Measurements from ENCODE around the gene CLDND1.
"Not testable (repeated sequence)": the region's sequence is repeated elsewhere in the genome, so short reads cannot be mapped to it uniquely, and the experiment has no call there.

The CLDND1 gene
- 71.1 to 76.6 reads per million in 2 donors for total RNA-seq

DNA sequence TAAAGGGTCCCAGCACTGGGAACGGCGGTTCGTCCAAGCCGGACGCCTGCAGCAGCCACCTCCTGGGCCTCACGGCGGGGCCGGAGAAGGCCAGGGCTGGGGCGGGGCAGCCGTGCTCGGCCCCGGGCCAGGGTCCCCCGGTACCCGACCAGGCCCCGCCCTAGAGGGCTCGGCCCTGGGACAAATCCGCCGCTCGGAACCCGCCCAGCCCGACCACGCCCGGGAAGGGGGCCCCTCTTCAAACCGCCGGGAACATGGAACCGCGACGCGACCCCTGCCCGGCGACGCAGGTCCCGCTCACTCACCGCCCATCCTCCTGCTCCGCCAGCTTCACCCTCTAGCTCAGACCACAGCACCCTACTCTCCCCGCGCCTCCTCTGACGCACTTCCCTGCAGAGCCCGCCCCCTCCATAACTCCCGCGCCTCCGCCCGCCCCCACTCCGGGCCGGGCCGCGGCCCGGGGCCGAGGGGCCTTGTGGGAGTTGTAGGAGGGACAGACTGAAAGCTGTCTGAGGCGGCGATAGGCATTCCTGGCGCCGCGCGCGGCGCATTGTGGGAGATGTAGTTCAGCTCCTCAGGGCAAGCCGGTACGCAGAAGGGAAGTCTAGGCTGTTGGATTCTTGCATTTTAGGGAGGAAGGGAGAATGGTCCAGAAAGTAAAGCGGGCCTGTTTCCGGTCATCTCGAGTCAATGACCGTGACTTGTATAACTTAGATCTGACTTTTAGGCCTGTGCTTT, at the start of gene CLDND1:
CLDND1 (minus strand) TSS at position 359 of the 738 bp plus-strand sequence. CDS start 1,478 bp downstream, outside the sequence.
- peak; percentile 88 to 98 (median 92) for DNase-seq

DNA sequence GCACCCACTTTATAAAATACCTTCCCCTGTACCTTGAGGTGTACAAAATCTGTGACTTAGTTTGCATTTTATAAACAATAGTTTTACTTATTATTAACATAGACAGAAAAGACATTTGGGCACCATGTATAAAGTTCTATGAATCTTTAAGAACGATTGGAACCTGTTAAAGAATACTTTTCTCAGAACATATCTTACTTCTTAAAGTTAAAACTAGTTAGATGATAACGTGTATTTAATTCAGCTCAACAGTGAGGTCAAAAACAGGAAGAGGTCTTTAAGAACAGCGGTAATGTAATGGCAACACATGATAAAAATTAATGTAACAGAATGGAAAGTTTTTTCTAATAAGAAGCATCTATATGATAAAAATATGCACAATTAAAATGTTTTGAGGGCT, 45.7 kb upstream of the CLDND1 start:
- DNase-seq: no peak

DNA sequence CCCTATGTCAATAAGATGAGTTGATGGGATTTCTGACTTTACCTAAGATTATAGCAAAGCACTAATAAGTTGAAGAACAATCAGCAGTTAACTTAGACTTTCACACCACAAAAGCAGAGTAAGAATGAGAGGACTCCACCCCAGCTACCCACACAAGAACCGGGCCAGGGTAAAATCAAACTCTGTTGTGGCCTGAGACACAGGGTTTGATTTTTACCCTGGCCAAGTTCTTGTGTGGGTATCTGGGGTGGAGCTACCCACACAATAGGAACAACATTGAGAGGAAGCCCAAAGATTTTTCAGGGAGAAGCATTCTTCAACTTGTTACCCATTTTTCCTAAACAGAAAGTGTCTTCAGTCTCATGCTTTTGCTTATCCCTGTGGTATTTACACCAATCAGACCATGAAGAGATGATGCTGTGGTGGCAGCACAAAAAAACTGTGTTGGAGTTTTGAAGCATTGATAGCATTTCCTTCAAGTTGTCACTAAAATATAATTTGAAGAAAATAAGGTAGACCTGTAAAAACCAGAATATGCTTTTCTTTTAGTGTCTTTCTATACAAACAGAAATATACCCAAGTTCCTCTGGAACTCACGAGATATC, 45.1 kb upstream of the CLDND1 start:
- peak in 1 of 5 experiments; percentile 86 for DNase-seq

DNA sequence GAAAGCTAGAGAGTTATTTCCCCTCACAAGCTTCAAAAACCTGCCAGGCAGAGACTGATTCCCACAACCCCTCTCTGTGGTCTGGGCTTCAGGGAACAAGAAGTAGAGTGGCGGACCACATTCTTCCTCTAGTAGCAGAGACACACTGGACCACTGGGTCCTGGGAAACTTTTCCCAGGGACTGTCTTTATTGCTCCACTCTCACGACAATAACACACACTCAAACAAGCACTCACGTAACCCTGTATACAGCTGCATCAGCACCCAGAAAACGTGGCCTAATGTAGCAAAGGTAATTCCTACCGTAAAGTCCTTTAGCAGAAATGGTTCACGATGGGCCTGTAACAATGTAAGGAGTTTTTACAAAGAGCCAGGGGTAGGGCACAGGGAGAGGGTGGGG, 43.1 kb upstream of the CLDND1 start:
- DNase-seq: no peak

DNA sequence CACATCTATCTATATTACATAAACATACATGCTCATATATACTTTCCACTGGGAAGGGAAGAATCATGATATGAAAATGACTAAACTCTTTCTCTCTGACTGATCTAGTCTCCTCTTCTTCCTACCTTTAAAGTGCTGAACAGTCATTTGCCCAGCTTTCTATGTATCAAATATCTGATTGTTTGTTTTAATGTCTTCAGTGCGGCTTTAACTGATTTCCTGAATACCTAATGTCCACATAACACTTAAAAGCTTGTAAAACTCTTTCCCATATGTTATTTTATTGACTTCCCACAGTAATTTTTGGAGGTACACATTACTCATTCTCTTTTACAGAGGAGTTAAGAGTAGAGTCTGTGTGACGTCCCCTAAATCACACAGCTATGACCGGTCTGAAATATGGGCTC, 42.5 kb upstream of the CLDND1 start:
- peak in 1 of 5 experiments; percentile 59 for DNase-seq

DNA sequence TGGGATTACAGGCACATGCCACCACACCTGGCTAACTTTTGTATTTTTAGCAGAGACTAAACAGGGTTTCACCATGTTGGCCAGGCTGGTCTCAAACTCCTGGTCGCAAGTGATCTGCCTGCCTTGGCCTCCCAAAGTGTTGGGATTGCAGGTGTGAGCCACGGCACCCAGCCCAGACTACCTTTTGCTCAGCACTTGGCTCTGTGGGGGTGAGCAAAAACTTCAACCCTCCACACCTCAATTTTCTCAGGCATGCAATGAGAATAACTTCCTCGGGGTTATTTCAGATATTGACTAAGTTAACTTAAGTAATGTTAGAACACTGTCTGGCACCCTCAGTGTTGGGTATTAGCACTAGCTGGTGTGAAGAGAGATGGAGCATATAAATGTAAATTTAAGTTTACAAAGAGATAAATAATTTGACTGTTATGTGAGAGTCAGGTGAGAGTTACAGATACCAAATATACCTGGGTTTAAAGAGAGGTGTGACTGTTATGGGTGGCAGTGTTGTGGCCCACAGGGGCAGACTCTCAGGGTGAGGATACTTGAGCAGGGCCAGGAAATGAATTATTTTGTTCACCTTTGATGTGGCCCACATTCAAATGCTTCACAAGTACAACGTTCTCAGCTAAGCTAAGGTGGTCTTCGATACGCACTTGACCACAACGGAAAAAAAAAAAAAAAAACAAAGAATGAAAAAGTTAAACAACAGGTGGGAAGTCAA, 41.7 kb upstream of the CLDND1 start:
- peak in 3 of 5 experiments; percentile 25 to 77 (median 76) for DNase-seq

DNA sequence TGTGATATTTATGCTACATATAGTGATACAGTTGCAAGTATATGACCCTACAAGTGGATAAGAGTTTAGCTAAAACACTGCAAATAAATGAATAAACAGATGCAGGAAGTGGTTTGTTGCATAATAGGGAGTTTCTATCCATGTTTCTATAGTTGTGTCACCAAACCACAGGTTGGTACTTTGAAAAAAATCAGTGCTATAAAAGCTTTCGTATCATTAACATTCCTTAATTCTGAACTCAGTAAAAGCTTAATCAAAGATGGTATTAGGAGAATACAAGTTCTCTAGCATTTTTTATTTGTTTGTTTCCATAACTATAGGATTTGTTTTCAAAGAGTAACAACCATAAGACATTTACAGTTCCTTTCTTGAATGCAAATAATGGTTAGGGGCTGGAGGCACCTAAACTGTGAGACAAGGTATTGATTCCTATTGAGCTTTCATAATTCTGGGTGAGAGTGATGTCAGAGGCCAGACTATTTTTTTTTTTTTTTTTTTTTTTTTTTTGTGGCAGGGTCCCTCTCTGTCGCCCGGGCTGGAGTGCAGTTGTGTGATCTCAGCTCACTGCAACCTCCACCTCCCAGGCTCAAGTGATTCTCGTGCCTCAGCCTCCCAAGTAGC, 41.1 kb upstream of the CLDND1 start:
- DNase-seq: peak in 3 of 5 experiments; percentile 22 to 89 (median 74)

DNA sequence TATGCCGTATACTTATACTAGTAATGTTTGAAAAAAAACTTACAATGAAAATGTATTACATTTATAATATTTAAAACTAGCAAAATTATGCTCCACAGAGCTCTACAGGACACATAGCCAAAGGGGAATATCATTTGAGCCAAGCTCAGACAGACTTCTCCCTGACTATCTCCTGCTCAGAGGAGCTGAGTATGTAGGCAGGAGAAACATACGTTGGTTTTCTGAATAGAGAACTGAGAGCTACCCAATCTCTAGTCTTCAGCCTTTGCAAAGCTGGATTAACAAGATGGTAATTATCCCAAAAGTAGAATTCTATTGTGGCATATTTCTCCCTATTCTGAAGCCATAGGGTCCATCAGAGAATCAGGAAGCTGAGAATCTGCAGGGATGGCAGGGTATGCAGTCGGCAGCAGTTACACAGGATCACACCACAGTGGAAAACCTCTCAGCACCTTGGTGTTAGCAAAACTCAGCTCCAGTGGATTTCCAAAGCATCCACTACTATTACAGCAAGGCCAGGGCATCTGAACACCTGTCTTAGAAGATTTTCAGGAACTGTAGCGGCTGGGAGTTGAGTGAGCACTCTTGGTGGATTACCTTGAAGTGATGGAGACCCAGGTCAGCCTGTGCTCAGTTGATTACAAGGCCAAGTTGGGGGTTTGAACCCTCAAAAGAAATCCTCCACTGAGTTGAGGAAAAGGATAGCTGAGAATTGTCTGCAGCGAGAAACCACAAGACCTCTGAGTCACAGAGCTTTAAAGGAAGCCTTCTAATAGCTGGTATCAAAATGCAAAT, 39.2 kb upstream of the CLDND1 start:
- DNase-seq: peak in 1 of 5 experiments; percentile 81

DNA sequence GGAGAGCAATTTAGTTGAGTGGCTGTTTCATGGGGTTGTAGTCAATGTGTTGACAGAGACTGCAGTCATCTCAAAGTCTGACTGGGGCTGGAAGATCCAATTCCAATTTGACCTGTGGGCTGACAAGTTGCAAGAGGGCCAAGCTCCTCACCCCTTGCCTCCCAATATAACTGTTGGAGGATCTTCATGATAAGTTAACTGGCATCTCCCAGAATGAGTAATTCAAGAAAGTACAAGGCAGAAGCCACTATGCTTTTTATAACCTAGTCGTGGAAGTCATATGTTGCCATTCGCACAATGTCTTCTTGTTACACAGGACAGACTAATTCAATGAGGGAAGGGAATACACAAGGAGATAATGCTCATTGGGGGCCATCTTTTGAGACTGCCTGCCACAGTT, 38.2 kb upstream of the CLDND1 start:
- peak in 1 of 5 experiments; percentile 62 for DNase-seq

DNA sequence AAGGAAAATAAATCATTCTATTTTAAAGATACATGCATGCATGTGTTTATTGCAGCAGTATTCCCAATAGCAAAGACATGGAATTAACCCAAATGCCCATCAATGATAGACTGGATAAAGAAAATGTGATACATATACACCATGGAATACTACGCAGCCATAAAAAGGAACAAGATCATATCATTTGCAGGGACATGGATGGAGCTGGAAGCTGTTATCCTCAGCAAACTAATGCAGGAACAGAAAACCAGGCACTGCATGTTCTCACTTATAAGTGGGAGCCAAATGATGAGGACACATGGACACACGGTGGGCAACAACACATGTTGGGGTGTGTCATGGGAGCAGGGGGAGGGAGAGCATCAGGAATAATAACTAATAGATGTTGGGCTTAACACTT, 37.1 kb upstream of the CLDND1 start:
- not testable (repeated sequence) for DNase-seq

DNA sequence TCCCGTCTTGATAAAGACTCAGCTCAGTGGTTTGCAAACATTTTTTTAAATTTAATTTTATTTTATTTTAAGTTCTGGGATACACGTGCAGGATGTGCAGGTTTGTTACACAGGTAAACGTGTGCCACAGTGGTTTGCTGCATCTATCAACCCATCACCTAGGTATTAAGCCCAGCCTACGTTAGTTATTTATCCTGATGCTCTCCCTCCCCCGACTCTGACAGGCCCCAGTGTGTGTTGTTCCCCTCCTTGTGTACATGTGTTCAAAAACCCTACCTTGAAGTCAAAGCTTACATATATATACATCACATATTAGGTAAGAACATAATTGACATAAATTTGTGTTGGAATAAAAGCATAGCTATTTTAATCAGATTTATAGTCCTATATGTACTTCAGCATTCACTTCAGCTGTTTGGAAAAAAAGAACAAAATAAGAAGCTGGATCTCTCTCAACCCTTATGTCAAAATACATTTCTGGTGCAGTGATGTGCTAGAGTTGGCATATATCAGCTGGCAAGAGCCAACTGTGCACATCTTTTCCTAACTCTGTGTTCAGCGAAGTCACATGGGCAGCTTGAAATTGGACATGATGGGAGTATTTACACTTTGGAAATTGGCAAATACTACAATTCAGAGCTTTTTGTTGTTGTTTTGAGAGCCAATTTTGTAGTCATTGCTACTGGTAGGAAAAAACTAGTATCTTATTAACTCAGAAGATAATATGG, 35.6 kb upstream of the CLDND1 start:
- peak in 1 of 5 experiments; percentile 42 for DNase-seq

DNA sequence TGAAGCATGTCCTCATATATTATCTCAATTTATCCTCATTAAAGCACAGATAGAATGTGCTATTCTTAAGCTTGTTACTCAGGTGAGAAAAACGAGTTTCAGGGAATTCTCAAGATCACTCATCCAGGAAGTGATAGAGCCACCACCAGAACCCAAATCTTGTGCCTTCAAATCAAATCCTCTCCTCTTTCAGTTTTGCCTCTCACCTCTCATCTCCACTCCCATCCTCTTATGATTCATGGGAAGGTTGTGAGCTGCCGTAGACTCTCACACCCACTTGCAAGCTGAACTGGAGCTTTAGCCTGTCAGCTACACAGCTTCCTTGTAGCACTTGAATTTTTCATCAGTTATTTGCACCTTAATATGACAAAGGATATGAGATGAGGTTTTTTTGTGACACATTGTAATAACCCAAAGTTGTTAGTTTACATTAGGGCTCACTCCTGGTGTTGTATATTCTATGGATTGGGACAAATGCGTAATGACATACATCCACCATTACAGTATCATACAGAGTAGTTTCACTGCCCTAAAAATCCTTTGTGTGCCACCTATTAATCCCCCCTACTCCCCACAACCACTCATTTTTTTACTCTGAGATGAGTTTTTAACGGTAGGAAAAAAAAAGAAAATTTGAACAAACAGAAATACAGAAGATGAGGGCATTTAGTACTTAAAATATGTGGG, 34.8 kb upstream of the CLDND1 start:
- DNase-seq: peak in 2 of 5 experiments; percentile 32 to 91

DNA sequence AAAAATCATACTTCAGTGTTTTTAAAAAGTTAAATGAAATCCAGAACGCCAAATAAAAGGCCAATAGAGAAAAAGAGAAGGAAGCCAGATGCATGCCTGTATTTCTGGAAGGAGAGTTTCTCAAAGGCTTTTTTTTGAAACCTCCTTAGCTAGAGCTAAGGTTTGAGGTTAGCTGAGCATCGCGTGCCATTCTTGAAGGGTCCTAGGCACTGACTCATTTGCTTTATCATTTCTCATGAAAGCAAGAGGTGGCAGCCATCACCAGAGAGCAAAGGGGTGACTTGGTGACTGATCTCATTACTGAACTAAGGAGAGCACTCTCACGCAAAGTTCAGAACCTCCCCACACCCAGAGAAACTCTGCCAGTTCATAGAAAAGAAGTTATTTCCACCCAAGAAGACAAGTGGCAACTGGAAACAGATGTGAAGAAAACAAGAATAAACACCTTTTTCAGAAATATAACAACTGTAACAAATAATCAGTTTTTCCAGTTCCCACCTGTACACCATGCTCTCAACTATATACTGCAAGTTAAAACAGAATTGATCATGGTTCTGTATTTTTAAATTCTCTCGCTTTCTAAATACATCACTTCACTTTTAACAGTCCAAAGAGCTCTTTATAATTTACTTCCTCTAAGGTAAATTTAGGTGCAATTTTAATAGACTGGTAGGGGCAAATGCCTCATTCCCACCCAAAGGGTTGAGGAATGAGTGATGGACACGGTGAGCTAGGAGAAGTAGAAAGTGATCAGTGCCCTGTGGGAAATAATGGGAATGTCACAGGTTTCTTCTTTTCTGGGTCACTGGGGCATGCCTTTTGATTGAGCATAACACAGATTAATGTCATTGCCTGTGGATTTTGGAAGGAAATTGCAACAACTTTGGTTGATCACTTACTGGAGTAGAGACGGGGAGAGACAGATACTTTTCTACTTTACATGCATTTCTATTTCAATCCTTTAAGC, 33.7 kb upstream of the CLDND1 start:
- DNase-seq: peak in 4 of 5 experiments; percentile 38 to 100 (median 48)

DNA sequence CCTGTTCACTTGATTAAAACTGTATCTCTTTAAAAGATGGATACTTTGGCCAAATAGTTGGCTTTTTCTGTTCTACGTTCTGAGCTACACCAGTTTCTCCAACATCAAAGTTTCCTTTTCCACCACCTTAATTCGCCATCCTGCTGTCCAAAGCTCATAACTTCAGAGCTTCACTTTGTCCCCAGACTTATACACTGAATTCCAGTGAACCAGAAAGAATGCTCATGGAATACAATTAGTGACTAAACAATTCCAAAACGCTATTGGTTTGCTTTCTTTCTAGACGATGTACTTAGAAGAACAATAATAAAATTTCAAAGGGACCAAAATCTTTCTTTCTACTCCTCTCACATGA, 32.3 kb upstream of the CLDND1 start:
- DNase-seq: no peak

DNA sequence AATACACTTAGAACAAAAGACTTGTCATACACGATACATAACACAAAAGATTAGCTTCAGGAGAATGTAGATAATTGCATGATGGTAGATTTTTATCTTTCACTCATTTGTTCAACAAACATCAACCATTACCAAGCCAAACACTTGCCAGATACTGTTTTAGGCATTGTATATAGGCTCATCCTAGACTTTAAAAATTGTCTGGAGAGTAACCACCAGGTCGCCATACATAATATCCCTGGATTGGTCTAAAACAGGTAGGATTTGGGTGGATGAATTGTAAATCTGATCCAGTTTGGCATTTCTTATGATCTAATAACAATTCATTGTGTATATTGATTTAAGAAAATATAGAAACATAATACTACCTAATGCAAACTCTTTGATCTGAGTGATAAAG, 31.9 kb upstream of the CLDND1 start:
- DNase-seq: peak in 1 of 5 experiments; percentile 71

DNA sequence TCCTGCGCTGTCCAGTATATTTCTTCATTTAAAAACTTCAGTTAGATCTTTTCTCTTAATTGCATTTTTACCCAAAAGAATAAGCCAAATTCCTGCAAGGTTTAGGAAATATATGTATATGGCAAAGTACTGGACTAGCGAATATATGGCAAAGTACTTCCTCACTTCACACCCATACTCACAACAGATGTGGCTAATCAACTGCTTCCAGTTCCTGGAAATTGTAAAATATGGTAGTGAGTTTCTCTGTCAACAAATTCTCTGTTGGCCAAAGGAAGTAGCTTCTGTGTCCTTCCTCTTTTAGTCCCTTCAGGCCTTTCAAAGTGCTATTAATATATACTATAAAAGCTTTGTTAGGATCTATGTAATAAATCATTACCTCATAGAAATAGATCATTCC, 31.1 kb upstream of the CLDND1 start:
- peak in 1 of 5 experiments; percentile 61 for DNase-seq

DNA sequence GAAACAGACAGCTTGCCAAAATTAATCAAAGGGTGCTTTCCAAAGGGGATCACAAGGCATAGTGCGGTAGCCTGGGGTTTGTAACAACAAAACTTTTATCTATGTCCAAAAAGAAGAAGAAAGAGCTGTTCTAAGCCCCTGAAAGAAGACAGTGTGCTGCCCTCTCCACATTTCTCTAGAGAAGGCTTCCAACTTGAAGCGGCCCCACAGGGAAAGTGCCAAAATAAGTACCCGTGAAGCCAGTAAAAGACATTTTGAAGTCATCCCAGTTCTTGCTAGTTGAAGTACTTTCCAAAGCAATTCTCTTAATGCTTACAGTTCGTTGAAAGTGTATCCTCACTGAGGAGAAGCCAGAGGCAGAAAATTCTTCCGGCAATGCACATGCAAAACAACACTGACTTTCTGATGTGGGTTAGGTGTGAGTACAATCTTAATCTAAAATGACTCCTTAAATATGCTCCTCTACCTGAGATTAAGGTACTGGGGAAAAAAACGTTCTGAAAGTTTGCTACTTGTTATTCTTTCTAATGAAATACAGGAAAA, 30.4 kb upstream of the CLDND1 start:
- DNase-seq: peak in 1 of 5 experiments; percentile 53

DNA sequence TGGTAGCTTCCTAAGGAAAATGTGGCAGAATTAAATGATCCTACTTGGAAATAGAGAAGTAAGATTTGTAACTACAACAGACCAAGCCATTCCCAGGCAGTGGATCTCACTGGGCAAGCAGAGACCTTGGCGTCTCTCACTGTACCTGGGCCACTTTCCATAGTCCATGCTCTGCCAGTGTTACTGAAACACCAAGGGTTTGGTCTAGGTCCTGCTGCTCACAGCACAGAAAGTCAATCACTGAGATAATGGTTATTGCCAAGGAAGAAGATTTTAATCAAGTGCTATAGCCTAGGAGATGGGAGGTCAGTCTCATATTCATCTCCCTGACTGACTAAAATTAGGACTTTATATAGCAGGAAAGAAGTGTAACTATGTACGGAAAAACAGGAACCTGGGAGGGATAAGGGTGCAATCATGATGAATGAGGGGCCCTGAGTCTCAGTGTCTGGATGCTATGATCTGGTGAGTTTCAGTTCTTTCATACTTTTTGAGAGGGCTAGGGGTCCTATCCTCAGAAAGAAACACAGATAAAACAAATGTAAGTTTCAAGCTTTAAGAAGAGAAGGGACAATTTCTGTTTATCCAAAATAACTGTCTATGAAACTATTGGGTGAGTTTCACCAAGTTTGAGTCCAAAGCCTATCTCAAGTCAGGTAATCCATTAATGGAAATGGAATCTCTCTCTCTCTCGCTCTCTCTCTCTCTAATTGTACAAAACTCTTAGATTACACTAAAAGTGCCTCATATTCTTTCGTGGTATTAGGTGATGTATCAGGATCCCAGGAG, 29.7 kb upstream of the CLDND1 start:
- DNase-seq: no peak
